Measurements from ENCODE around the gene BAG5.
A peak's percentile ranks its signal among the peaks of the same experiment; 100 is the strongest.

Gene BAG5

GRCh38 chr14:103544388-103545218 is 17.9 kb downstream of the BAG5 start:
- no peak for DNase-seq (ENCODE audit: insufficient read length)
- no peak for TF ChIP-seq POLR2A (IDR thresholded peaks at IDR 0.05; ENCODE audit: low read depth, low read length)
- no peak for TF ChIP-seq POLR2AphosphoS5 (IDR thresholded peaks at IDR 0.05; ENCODE audit: low read depth, low read length)
- no peak for TF ChIP-seq TAF1 (IDR thresholded peaks at IDR 0.05; ENCODE audit: borderline replicate concordance, low read depth, low read length)
- no peak for FAIRE-seq

GRCh38 chr14:103543721-103544387 is 18.6 kb downstream of the BAG5 start:
- DNase-seq (ENCODE audit: insufficient read length) = no peak
- TF ChIP-seq POLR2AphosphoS5 (IDR thresholded peaks at IDR 0.05; ENCODE audit: low read depth, low read length) = no peak
- TF ChIP-seq TAF1 (IDR thresholded peaks at IDR 0.05; ENCODE audit: borderline replicate concordance, low read depth, low read length) = no peak
- no peak for TF ChIP-seq POLR2A (IDR thresholded peaks at IDR 0.05; ENCODE audit: low read depth, low read length)

DNA sequence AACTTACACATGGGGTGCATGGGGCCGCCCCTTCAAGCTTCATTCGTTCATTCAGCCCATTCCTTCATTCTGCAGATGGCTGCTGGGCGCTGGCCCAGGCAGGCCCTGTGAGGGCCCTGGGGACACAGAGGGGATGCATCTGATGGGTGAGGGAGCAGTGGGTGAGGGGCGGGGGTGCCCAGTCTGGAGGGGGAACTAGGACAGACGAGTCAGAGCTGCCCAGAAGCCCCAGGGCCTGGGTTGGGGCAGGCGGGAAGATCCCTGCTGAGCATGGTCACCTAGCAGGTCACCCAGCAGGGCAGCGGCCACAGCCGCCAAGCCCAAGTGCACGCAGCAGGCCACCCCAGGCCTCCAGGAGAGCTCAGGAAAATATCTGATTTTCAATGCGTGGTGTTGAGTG is 19.3 kb downstream of the BAG5 start:
- DNase-seq (ENCODE audit: insufficient read length) = no peak
- TF ChIP-seq POLR2A (IDR thresholded peaks at IDR 0.05; ENCODE audit: low read depth, low read length) (no peak), POLR2AphosphoS5 (IDR thresholded peaks at IDR 0.05; ENCODE audit: low read depth, low read length) (no peak), TAF1 (IDR thresholded peaks at IDR 0.05; ENCODE audit: borderline replicate concordance, low read depth, low read length) (no peak)
- FAIRE-seq = no peak

More at GRCh38 chr14:103543721-103544387, 18.6 kb downstream of the BAG5 start:
- FAIRE-seq = no peak

GRCh38 chr14:103542605-103543088 is 19.8 kb downstream of the BAG5 start:
- FAIRE-seq (no peak), DNase-seq (ENCODE audit: insufficient read length) (no peak)
- TF ChIP-seq POLR2A (IDR thresholded peaks at IDR 0.05; ENCODE audit: low read depth, low read length) = no peak
- TF ChIP-seq POLR2AphosphoS5 (IDR thresholded peaks at IDR 0.05; ENCODE audit: low read depth, low read length) = no peak
- TF ChIP-seq TAF1 (IDR thresholded peaks at IDR 0.05; ENCODE audit: borderline replicate concordance, low read depth, low read length) = no peak

DNA sequence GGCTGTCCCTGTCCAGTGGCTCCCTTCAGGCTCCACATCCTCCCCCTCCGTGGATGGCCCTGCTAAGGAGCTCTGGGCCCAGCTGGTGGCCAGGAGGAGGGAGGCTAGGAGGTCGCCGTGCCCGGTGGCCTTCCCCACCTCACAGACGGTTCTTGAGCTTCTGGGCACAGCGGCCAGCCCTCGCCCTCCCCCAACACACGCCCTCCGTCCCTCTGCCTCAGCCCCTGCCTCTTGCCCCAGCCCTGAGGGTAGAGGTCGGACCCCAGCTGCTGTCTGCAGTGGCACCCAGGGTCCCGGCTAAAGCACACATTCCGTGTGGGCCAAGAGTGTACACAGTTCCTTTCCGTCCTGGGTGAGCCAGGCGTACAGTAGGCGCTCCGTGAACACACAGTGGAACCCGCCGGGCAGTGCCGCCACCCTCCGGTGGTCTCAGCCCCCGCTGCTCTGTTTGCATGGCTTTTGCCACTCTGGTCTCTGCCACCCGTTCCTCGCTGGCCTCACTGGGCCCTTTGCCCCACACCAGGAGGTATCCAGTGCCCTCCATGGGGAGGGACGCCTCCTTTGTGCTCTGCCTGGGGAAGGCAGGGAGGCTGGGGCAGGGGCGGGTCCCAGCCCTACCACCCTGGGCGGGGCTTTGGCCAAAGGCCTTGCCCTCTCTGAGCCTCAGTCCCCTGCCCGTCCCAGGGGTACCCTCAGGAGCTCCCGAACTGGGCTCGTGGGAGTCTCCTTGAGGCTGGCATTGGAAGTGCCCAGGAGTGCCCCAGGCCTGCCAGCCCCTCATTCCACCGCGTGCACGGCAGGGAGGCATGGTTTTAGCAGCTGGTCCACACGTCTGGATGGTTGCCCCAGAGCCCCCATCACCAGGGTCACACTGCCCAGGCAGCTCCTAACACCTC is 20.5 kb downstream of the BAG5 start:
- FAIRE-seq = no peak
- TF ChIP-seq TAF1 (IDR thresholded peaks at IDR 0.05; ENCODE audit: borderline replicate concordance, low read depth, low read length) (no peak), POLR2A (IDR thresholded peaks at IDR 0.05; ENCODE audit: low read depth, low read length) (no peak), POLR2AphosphoS5 (IDR thresholded peaks at IDR 0.05; ENCODE audit: low read depth, low read length) (no peak)
- DNase-seq (ENCODE audit: insufficient read length) = no peak

DNA sequence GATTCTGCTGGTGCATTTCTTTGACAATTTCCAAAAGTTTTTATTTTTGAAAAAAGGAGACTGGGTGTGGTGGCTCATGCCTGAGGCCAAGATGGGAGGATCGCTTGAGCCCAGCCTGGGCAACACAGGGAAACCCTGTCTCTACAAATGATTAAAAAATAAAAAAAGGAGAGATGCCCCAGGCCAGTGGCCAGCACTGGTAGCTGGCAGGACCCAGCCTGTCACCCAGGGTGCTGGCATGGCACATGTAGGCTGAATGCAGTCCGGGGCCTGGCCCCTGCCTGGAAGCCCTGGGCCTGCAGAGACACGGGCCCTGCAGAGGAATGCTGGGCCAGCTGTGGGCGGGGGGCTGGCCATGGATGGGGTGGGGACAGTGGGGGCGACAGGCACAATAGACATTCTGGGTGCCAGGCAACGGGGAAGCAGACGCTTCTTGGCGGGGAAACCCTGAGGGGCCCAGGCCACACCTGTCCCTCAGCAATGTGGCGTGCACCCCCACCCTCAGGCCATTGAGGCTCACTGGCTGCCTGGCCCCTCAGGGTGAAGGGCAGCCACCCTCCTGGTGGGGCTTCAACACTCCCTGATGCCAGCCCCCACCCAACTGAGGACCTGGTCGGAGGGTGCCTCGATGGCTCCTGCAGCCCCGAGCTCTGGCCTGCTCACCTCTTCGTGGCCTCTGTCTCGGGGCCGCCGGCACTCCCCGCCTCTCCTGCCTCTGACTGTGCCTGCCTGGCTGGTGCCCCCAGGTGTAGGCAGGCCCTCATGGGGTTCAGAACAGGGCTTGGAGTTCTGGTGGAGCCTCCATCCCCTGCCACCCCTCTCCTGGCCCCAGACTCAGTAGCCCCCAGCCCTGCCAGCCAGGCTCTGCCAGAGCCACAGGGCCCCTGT is 21.4 kb downstream of the BAG5 start:
- TF ChIP-seq POLR2AphosphoS5 (IDR thresholded peaks at IDR 0.05; ENCODE audit: low read depth, low read length) = no peak
- no peak for TF ChIP-seq POLR2A (IDR thresholded peaks at IDR 0.05; ENCODE audit: low read depth, low read length)
- TF ChIP-seq TAF1 (IDR thresholded peaks at IDR 0.05; ENCODE audit: borderline replicate concordance, low read depth, low read length) = no peak
- DNase-seq (ENCODE audit: insufficient read length) = peak; percentile 25
- no peak for FAIRE-seq

- TF ChIP-seq TAF1 (IDR thresholded peaks at IDR 0.05; ENCODE audit: borderline replicate concordance, low read depth, low read length) (no peak), POLR2A (IDR thresholded peaks at IDR 0.05; ENCODE audit: low read depth, low read length) (no peak), POLR2AphosphoS5 (IDR thresholded peaks at IDR 0.05; ENCODE audit: low read depth, low read length) (0 out of 2 replicates have a peak, but pooled peaks have one; percentile 26)
- DNase-seq (ENCODE audit: insufficient read length) (no peak), FAIRE-seq (no peak)
Measured at GRCh38 chr14:103539056-103539825, 23.2 kb downstream of the BAG5 start.

GRCh38 chr14:103538291-103539055 is 24.0 kb downstream of the BAG5 start:
- DNase-seq (ENCODE audit: insufficient read length) (no peak), FAIRE-seq (no peak)
- TF ChIP-seq POLR2AphosphoS5 (IDR thresholded peaks at IDR 0.05; ENCODE audit: low read depth, low read length) (no peak), POLR2A (IDR thresholded peaks at IDR 0.05; ENCODE audit: low read depth, low read length) (no peak), TAF1 (IDR thresholded peaks at IDR 0.05; ENCODE audit: borderline replicate concordance, low read depth, low read length) (no peak)
